ENCODE measurements around the gene GPC2. TPM values are rescaled to one million over a fixed set of nuclear protein-coding genes. Genes with fewer than 3 reads are reported as not detected.
"Not testable (repeated sequence)": the region's sequence is repeated elsewhere in the genome, so short reads cannot be mapped to it uniquely, and the experiment has no call there.

Gene GPC2
- total RNA-seq, 1 donor from 2014 or later, result 50.6 TPM

DNA sequence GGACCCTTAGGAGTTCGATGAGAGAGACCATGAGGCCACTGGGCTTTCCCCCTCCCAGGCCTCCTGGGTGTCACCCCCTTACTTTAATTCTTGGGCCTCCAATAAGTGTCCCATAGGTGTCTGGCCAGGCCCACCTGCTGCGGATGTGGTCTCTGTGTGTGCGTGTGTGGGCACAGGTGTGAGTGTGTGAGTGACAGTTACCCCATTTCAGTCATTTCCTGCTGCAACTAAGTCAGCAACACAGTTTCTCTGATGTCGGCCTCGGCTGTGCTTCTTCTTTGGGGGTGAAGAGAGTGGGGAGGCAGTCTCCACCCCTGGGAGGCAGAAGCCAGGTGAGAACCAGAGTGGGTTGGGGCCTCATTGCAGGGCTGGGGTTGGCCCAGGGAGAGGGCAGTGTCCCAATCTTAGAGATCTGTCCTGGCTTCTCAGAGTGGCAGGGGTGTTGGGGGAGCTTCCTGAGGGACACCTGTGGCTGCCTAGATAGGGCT lies 44.1 kb upstream of the GPC2 start:
- no peak overlapping the region for H3K4me3 Mint-ChIP-seq
- no peak for DNase-seq (ENCODE audit: low spot score in 2 of 2, unreplicated experiment in 2 of 2)
- H3K4me1 Mint-ChIP-seq, result no peaks in the 10 kb centered on the region
- peaks cover 3% of the 10 kb centered on the region for H3K36me3 Mint-ChIP-seq
- TF ChIP-seq CTCF (IDR thresholded peaks at IDR 0.05; ENCODE audit: unreplicated experiment), result no peak
- H3K9me3 Mint-ChIP-seq, result no peaks in the 10 kb centered on the region
- no peak overlapping the region for H3K27ac Mint-ChIP-seq
- H3K27me3 Mint-ChIP-seq (ENCODE audit: low read depth), result no peaks in the 10 kb centered on the region

- peaks cover 3% of the 10 kb centered on the region for H3K36me3 Mint-ChIP-seq
- H3K27me3 Mint-ChIP-seq (ENCODE audit: low read depth), result no peaks in the 10 kb centered on the region
- H3K9me3 Mint-ChIP-seq, result no peaks in the 10 kb centered on the region
- TF ChIP-seq CTCF (IDR thresholded peaks at IDR 0.05; ENCODE audit: unreplicated experiment), result no peak
- H3K4me1 Mint-ChIP-seq, result no peaks in the 10 kb centered on the region
- no peak overlapping the region for H3K27ac Mint-ChIP-seq
- no peak overlapping the region for H3K4me3 Mint-ChIP-seq
- DNase-seq (ENCODE audit: low spot score in 2 of 2, unreplicated experiment in 2 of 2), result no peak
Measured at GRCh38 chr7:100220586-100221230, 43.5 kb upstream of the GPC2 start.

DNA sequence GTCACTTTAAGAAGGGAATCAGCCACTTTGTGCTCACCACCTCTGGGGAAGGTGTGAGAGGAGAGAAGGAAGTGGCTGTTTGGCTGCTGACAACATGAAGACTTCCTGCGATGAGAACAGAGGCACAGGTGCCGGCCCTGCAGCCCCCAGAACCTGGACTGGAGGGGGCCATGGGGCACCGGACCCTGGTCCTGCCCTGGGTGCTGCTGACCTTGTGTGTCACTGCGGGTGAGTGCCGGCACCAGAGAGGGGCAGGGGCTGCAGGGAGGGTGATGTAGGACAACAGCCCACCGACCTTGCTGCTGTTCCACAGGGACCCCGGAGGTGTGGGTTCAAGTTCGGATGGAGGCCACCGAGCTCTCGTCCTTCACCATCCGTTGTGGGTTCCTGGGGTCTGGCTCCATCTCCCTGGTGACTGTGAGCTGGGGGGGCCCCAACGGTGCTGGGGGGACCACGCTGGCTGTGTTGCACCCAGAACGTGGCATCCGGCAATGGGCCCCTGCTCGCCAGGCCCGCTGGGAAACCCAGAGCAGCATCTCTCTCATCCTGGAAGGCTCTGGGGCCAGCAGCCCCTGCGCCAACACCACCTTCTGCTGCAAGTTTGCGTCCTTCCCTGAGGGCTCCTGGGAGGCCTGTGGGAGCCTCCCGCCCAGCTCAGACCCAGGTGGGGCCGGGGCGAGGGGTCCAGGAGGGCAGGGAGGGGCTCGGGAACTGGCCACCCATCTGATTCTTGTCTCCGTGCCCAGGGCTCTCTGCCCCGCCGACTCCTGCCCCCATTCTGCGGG lies 42.8 kb upstream of the GPC2 start, which contains the start of gene PVRIG:
Gene PVRIG (plus strand): TSS at position 149 of the 785 bp plus-strand sequence. CDS start 22 bp downstream, at position 171.
- H3K27ac Mint-ChIP-seq; DNase-seq (ENCODE audit: low spot score in 2 of 2, unreplicated experiment in 2 of 2); H3K4me3 Mint-ChIP-seq; H3K27me3 Mint-ChIP-seq (ENCODE audit: low read depth); H3K36me3 Mint-ChIP-seq; H3K4me1 Mint-ChIP-seq; H3K9me3 Mint-ChIP-seq: not testable (repeated sequence)

DNA sequence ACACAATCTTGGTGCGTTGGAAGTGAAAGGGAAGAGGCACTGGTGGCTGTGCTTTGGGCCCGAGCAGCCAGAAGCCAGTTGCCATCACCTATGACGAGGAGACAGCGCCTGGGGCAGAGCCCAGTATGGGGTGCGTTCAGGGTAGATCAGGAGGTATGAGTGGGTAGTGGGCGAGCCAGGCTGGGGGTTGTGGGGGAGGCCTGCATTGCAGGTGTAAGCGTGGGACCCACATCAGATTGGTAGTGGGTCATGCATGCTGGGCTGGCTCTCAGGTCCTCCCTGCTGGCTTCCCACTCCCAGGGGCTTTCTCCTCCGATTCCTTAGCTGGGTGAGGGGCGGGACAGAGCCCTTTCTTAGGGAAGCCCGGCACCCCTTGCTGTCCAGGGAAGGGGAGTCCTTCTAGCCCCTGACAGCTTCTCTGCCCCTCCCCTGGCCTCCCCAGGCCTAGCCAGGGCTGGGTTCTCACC lies 42.1 kb upstream of the GPC2 start:
- H3K9me3 Mint-ChIP-seq, result no peaks in the 10 kb centered on the region
- no peak overlapping the region for H3K4me3 Mint-ChIP-seq
- H3K27ac Mint-ChIP-seq, result no peak overlapping the region
- TF ChIP-seq CTCF (IDR thresholded peaks at IDR 0.05; ENCODE audit: unreplicated experiment), result no peak
- H3K36me3 Mint-ChIP-seq, result peaks cover 3% of the 10 kb centered on the region
- peaks cover 2% of the 10 kb centered on the region for H3K4me1 Mint-ChIP-seq
- no peaks in the 10 kb centered on the region for H3K27me3 Mint-ChIP-seq (ENCODE audit: low read depth)
- DNase-seq (ENCODE audit: low spot score in 2 of 2, unreplicated experiment in 2 of 2), result no peak

DNA sequence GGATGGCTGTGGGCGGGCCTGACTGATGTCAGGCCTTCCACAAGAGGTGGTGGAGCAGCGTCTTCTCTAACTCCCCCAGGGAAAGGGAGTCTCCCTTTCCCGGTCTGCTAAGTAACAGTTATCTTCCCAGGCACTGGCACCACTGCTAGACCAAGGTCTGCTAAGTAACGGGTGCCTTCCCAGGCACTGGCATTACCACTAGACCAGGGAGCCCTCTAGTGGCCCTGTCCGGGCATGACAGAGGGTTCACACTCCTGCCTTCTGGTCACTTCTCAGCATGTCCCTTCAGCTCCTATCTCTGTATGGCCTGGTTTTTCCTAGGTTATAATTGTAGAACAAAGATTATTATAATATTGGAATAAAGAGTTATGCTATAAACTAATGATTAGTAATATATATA lies 40.8 kb upstream of the GPC2 start:
- DNase-seq (ENCODE audit: low spot score in 2 of 2, unreplicated experiment in 2 of 2), result peak in 1 of 2 experiments; percentile 87
- H3K27ac Mint-ChIP-seq; H3K36me3 Mint-ChIP-seq; H3K4me3 Mint-ChIP-seq; H3K27me3 Mint-ChIP-seq (ENCODE audit: low read depth); H3K9me3 Mint-ChIP-seq: not testable (repeated sequence)
- peaks cover 12% of the 10 kb centered on the region for H3K4me1 Mint-ChIP-seq
- peak; percentile 42 for TF ChIP-seq CTCF (IDR thresholded peaks at IDR 0.05; ENCODE audit: unreplicated experiment)

GRCh38 chr7:100215895-100216294 lies 38.7 kb upstream of the GPC2 start:
- no peak for DNase-seq (ENCODE audit: low spot score in 2 of 2, unreplicated experiment in 2 of 2)
- no peak overlapping the region for H3K27ac Mint-ChIP-seq

DNA sequence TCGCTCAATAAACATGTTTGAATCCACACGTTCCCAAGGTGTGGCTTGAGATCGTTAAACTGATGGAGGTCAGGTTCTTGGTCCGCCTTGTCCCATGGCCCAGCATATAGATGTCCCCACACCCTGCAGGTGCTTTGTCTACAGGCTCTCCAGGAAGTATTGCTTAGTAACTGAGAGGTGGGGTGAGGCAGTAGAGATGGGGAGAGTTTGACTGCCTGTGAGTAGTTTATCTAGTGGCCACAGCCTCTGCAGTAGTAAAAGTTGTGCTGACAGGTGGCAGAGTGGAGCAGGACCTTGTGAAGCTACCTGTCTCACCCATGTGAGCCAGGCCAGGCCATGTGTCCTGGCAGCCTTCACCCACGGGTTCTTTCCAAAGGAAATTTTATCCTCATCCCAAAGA lies 37.2 kb upstream of the GPC2 start:
- not testable (repeated sequence) for H3K9me3 Mint-ChIP-seq; H3K4me3 Mint-ChIP-seq; H3K27me3 Mint-ChIP-seq (ENCODE audit: low read depth); H3K36me3 Mint-ChIP-seq; DNase-seq (ENCODE audit: low spot score in 2 of 2, unreplicated experiment in 2 of 2); H3K27ac Mint-ChIP-seq
- peaks cover 15% of the 10 kb centered on the region for H3K4me1 Mint-ChIP-seq

More at GRCh38 chr7:100215895-100216294, 38.7 kb upstream of the GPC2 start:
- H3K27me3 Mint-ChIP-seq (ENCODE audit: low read depth), result peaks cover 5% of the 10 kb centered on the region
- H3K4me3 Mint-ChIP-seq, result no peak overlapping the region
- H3K4me1 Mint-ChIP-seq, result peaks cover 12% of the 10 kb centered on the region
- no peaks in the 10 kb centered on the region for H3K9me3 Mint-ChIP-seq
- no peaks in the 10 kb centered on the region for H3K36me3 Mint-ChIP-seq
- no peak for TF ChIP-seq CTCF (IDR thresholded peaks at IDR 0.05; ENCODE audit: unreplicated experiment)

All from mesothelial cell of epicardium (in vitro differentiated cells).